Skeletal muscle tissue (tissue), 4 donors: Measurements from ENCODE around the gene EDDM3A. TPM values are rescaled to one million over a fixed set of nuclear protein-coding genes. Genes with fewer than 3 reads are reported as not detected.
"Not testable (repeated sequence)": the region's sequence is repeated elsewhere in the genome, so short reads cannot be mapped to it uniquely, and the experiment has no call there.

Experiments
- H3K27ac ChIP-seq: one replicate; pipeline ENCODE4 v1.7.0; 2013; ENCODE audit warnings: mild to moderate bottlenecking, low read depth, low read length, inconsistent platforms
- H3K27me3 ChIP-seq, 3 donors: one replicate each; pipeline ENCODE4 v1.7.0; 2013; ENCODE audit warnings: low read length in 3 of 3; ENCODE audit not compliant: control insufficient read depth in 3 of 3, insufficient read depth in 3 of 3
- H3K36me3 ChIP-seq, 3 donors: one replicate each; pipeline ENCODE4 v1.7.0; 2013; ENCODE audit warnings: low read length in 3 of 3; ENCODE audit not compliant: control insufficient read depth in 3 of 3, insufficient read depth in 3 of 3
- H3K4me1 ChIP-seq, 3 donors: one replicate each; pipeline ENCODE4 v1.7.0; 2013; ENCODE audit warnings: low read length in 3 of 3, mild to moderate bottlenecking in 3 of 3; ENCODE audit not compliant: control insufficient read depth in 3 of 3, insufficient read depth in 3 of 3
- H3K4me3 ChIP-seq, 3 donors: one replicate each; pipeline ENCODE4 v1.7.0; 2013; ENCODE audit warnings: low read length in 3 of 3
- H3K9ac ChIP-seq, 3 donors: one replicate each; pipeline ENCODE4 v1.7.0; 2013; ENCODE audit warnings: low read length in 3 of 3, mild to moderate bottlenecking in 3 of 3, moderate library complexity in 2 of 3, low read depth in 1 of 3
- H3K9me3 ChIP-seq, 3 donors: one replicate each; pipeline ENCODE4 v1.7.0; 2013; ENCODE audit warnings: low read length in 3 of 3; ENCODE audit not compliant: control insufficient read depth in 3 of 3
- total RNA-seq: library from RNA; depleted of rRNA; stranded (reverse); fragments of >200 nt; gene quantifications from one replicate; pipeline ENCODE4 v1.2.3, GENCODE V29; 2014
- donor health status: Osteomylitis.

EDDM3A gene
- total RNA-seq, 1 donor from 2014 or later = not detected

GRCh38 chr14:20751963-20752562 lies 6.4 kb downstream of the EDDM3A start:
- Histone ChIP-seq H3K27ac (no peak overlapping the region), H3K4me3 (no peak overlapping the region), H3K9me3 (no peaks in the 10 kb centered on the region), H3K4me1 (peaks cover 0 to 3% (median 0%) of the 10 kb centered on the region in 3 donors), H3K36me3 (no peaks in the 10 kb centered on the region), H3K27me3 (peaks cover 0 to 2% (median 0%) of the 10 kb centered on the region in 3 donors), H3K9ac (no peak overlapping the region)

GRCh38 chr14:20754308-20754707 lies 8.6 kb downstream of the EDDM3A start:
- Histone ChIP-seq H3K9me3 (no peaks in the 10 kb centered on the region), H3K27me3 (peaks cover 0 to 2% (median 0%) of the 10 kb centered on the region in 3 donors), H3K4me1 (peaks cover 0 to 3% (median 3%) of the 10 kb centered on the region in 3 donors), H3K4me3 (no peak overlapping the region), H3K27ac (no peak overlapping the region), H3K9ac (no peak overlapping the region), H3K36me3 (no peaks in the 10 kb centered on the region)

- H3K9me3 ChIP-seq = no peaks in the 10 kb centered on the region
- peaks cover 0 to 2% (median 0%) of the 10 kb centered on the region in 3 donors for H3K27me3 ChIP-seq
- peaks cover 0 to 3% (median 3%) of the 10 kb centered on the region in 3 donors for H3K4me1 ChIP-seq
- no peak overlapping the region for H3K9ac ChIP-seq
- no peak overlapping the region for H3K27ac ChIP-seq
- no peaks in the 10 kb centered on the region for H3K36me3 ChIP-seq
- H3K4me3 ChIP-seq = no peak overlapping the region
Measured at GRCh38 chr14:20755037-20755436, 9.3 kb downstream of the EDDM3A start.

- Histone ChIP-seq H3K4me3 (no peak overlapping the region), H3K4me1 (peaks cover 0 to 3% (median 3%) of the 10 kb centered on the region in 3 donors), H3K27me3 (no peaks in the 10 kb centered on the region), H3K27ac (no peak overlapping the region), H3K9ac (no peak overlapping the region), H3K9me3 (no peaks in the 10 kb centered on the region), H3K36me3 (no peaks in the 10 kb centered on the region)
Measured at GRCh38 chr14:20757965-20758364, 12.3 kb downstream of the EDDM3A start.

- H3K36me3 ChIP-seq = not testable (repeated sequence)
Measured at GRCh38 chr14:20759465-20759864, 13.8 kb downstream of the EDDM3A start.

GRCh38 chr14:20760950-20761349 lies 15.3 kb downstream of the EDDM3A start:
- Histone ChIP-seq H3K9ac (no peak overlapping the region), H3K27me3 (peaks cover 0 to 2% (median 0%) of the 10 kb centered on the region in 3 donors), H3K4me1 (peaks cover 0 to 3% (median 0%) of the 10 kb centered on the region in 3 donors), H3K27ac (no peak overlapping the region), H3K9me3 (no peaks in the 10 kb centered on the region), H3K36me3 (no peaks in the 10 kb centered on the region), H3K4me3 (no peak overlapping the region)

More at GRCh38 chr14:20759465-20759864, 13.8 kb downstream of the EDDM3A start:
- H3K9ac ChIP-seq, H3K27ac ChIP-seq, H3K4me1 ChIP-seq, H3K9me3 ChIP-seq, H3K4me3 ChIP-seq, H3K27me3 ChIP-seq: not testable (repeated sequence)

- H3K9me3 ChIP-seq = no peaks in the 10 kb centered on the region
- peaks cover 0 to 5% (median 0%) of the 10 kb centered on the region in 3 donors for H3K27me3 ChIP-seq
Measured at GRCh38 chr14:20768593-20768892, 22.9 kb downstream of the EDDM3A start.

GRCh38 chr14:20769421-20769820 lies 23.7 kb downstream of the EDDM3A start:
- no peak overlapping the region for H3K9ac ChIP-seq
- H3K36me3 ChIP-seq = no peaks in the 10 kb centered on the region
- H3K27me3 ChIP-seq = peaks cover 0 to 5% (median 0%) of the 10 kb centered on the region in 3 donors
- no peaks in the 10 kb centered on the region for H3K9me3 ChIP-seq
- no peaks in the 10 kb centered on the region for H3K4me1 ChIP-seq
- no peak overlapping the region for H3K4me3 ChIP-seq
- H3K27ac ChIP-seq = no peak overlapping the region

More at GRCh38 chr14:20768593-20768892, 22.9 kb downstream of the EDDM3A start:
- H3K36me3 ChIP-seq = no peaks in the 10 kb centered on the region
- H3K4me1 ChIP-seq = no peaks in the 10 kb centered on the region
- no peak overlapping the region for H3K27ac ChIP-seq
- H3K9ac ChIP-seq = no peak overlapping the region
- no peak overlapping the region for H3K4me3 ChIP-seq

- H3K27me3 ChIP-seq = no peaks in the 10 kb centered on the region
- H3K36me3 ChIP-seq = no peaks in the 10 kb centered on the region
- H3K9me3 ChIP-seq = no peaks in the 10 kb centered on the region
- no peak overlapping the region for H3K9ac ChIP-seq
- no peak overlapping the region for H3K4me3 ChIP-seq
- H3K27ac ChIP-seq = no peak overlapping the region
- no peaks in the 10 kb centered on the region for H3K4me1 ChIP-seq
Measured at GRCh38 chr14:20772650-20773049, 27.0 kb downstream of the EDDM3A start.

GRCh38 chr14:20774258-20774824 lies 28.7 kb downstream of the EDDM3A start:
- Histone ChIP-seq H3K9ac (no peak overlapping the region), H3K27ac (no peak overlapping the region), H3K36me3 (no peaks in the 10 kb centered on the region)

More at GRCh38 chr14:20774258-20774824, 28.7 kb downstream of the EDDM3A start:
- no peaks in the 10 kb centered on the region for H3K9me3 ChIP-seq
- no peak overlapping the region for H3K4me3 ChIP-seq
- H3K4me1 ChIP-seq = no peaks in the 10 kb centered on the region
- no peaks in the 10 kb centered on the region for H3K27me3 ChIP-seq
